Skin of body (tissue), 2 donors: Measurements from ENCODE around the gene CD37. TPM values are rescaled to one million over a fixed set of nuclear protein-coding genes. Genes with fewer than 3 reads are reported as not detected.
"Not testable (repeated sequence)": the region's sequence is repeated elsewhere in the genome, so short reads cannot be mapped to it uniquely, and the experiment has no call there.

ENCODE experiments used
- DNase-seq: peaks from one replicate; lab custom pipeline; 2025; lab: John Stamatoyannopoulos, UW
- total RNA-seq: library from RNA; depleted of rRNA; stranded (reverse); fragments of >200 nt; gene quantifications from one replicate; pipeline ENCODE4 v1.2.3, GENCODE V29; 2014

The CD37 gene
- total RNA-seq, 1 donor from 2014 or later, result 8.2 TPM

- DNase-seq, result no peak
Measured at GRCh38 chr19:49328741-49329140, 6.5 kb upstream of the CD37 start.

GRCh38 chr19:49331187-49331586 lies 4.0 kb upstream of the CD37 start:
- not testable (repeated sequence) for DNase-seq

- no peak for DNase-seq
Measured at GRCh38 chr19:49331616-49332055, 3.6 kb upstream of the CD37 start.

- DNase-seq, result not testable (repeated sequence)
Measured at GRCh38 chr19:49332691-49333417, 2.4 kb upstream of the CD37 start.

GRCh38 chr19:49333418-49333805 lies 1.8 kb upstream of the CD37 start:
- DNase-seq, result no peak

GRCh38 chr19:49333811-49334288 lies 1.4 kb upstream of the CD37 start:
- no peak for DNase-seq

- DNase-seq, result no peak
Measured at GRCh38 chr19:49335784-49336481, 727 bp downstream of the CD37 start.

GRCh38 chr19:49336482-49337266 lies 1.5 kb downstream of the CD37 start:
- no peak for DNase-seq

GRCh38 chr19:49337267-49338022 lies 2.2 kb downstream of the CD37 start:
- no peak for DNase-seq

GRCh38 chr19:49338023-49338677 lies 2.9 kb downstream of the CD37 start:
- no peak for DNase-seq

- peak; percentile 29 for DNase-seq
Measured at GRCh38 chr19:49338691-49339300, 3.6 kb downstream of the CD37 start.

GRCh38 chr19:49339301-49340068 lies 4.3 kb downstream of the CD37 start:
- peak; percentile 94 for DNase-seq

- no peak for DNase-seq
Measured at GRCh38 chr19:49340069-49340864, 5.1 kb downstream of the CD37 start.

- no peak for DNase-seq
Measured at GRCh38 chr19:49340865-49341718, 5.9 kb downstream of the CD37 start.

- no peak for DNase-seq
Measured at GRCh38 chr19:49342291-49342721, 7.1 kb downstream of the CD37 start.

GRCh38 chr19:49343123-49343522 lies 7.9 kb downstream of the CD37 start:
- no peak for DNase-seq
